GM12878 (cell line): ENCODE data around the gene KRT73.

ENCODE experiments used
- POLR2A ChIP-seq: IDR thresholded peaks from 2 replicates; pipeline ENCODE4 v1.6.1; 2011; ENCODE audit warnings: low read depth, mild to moderate bottlenecking, low read length
- SMC3 ChIP-seq: IDR thresholded peaks from 2 replicates; pipeline ENCODE4 v1.6.1; 2011; ENCODE audit warnings: low read length, improper control_type of control experiment, borderline replicate concordance
- ZNF207 ChIP-seq: fragments of 450-650 bp; IDR thresholded peaks from 2 replicates; pipeline ENCODE4 v1.6.1; 2014; ENCODE audit warnings: antibody characterized with exemption, mild to moderate bottlenecking, borderline replicate concordance
- TF ChIP-seq, protein P1 (sequence below): IDR thresholded peaks from 2 replicates; pipeline ENCODE4 v1.6.1; 2012; ENCODE audit warnings: low read length, inconsistent platforms

DNA sequence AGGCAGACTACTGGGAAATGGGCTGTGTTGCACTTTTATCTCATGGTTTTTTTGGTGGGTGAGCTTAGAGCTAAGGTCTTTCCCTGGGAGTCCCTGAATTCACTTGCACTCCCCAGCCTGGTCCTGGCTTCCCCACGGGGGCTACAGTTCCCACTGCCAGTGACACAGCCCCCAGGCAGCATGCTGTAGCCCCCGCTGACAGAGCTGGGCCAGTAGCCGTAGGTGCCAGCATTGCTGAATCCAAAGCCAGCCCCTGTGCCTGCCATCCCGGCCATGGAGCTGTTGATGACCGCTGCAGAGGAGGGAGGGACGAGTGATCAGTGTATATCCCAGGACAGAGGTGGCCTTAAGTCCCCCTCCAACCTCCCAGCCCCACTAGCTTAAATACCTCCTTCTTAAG lies 10.2 kb downstream of the KRT73 start:
- no peak for TF ChIP-seq SMC3
- no peak for TF ChIP-seq ZNF207
- no peak for TF ChIP-seq POLR2A
- TF ChIP-seq, protein P1, sequence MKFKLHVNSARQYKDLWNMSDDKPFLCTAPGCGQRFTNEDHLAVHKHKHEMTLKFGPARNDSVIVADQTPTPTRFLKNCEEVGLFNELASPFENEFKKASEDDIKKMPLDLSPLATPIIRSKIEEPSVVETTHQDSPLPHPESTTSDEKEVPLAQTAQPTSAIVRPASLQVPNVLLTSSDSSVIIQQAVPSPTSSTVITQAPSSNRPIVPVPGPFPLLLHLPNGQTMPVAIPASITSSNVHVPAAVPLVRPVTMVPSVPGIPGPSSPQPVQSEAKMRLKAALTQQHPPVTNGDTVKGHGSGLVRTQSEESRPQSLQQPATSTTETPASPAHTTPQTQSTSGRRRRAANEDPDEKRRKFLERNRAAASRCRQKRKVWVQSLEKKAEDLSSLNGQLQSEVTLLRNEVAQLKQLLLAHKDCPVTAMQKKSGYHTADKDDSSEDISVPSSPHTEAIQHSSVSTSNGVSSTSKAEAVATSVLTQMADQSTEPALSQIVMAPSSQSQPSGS, result no peak
